Calu3 (cell line): ENCODE results near the gene RNF7. TPM values are rescaled to one million over a fixed set of nuclear protein-coding genes. Genes with fewer than 3 reads are reported as not detected.

Experiments used
- BruUV-seq: library from RNA; stranded (reverse); fragments of 400-500 nt; replicated peaks from 2 replicates; lab custom pipeline; 2021; lab: Mats Ljungman, UMichigan
- CTCF ChIA-PET: fragments of 300-600 bp; sonication (Branson Sonifier 250); formaldehyde crosslinking; loops from one replicate; lab custom pipeline; 2022; ENCODE audit warnings: antibody characterized with exemption; lab: Charles Lee
- DNase-seq: peaks from one replicate; pipeline ENCODE4 v3.0.0; 2022
- H3K27ac Mint-ChIP-seq: one replicate; pipeline ENCODE4 v1.8.0; 2022; ENCODE audit warnings: mixed read lengths; ENCODE audit not compliant: unreplicated experiment
- H3K27me3 Mint-ChIP-seq: one replicate; pipeline ENCODE4 v1.8.0; 2022; ENCODE audit warnings: mixed read lengths; ENCODE audit not compliant: unreplicated experiment
- H3K36me3 Mint-ChIP-seq: one replicate; pipeline ENCODE4 v1.8.0; 2022; ENCODE audit warnings: mild to moderate bottlenecking, moderate library complexity, mixed read lengths; ENCODE audit not compliant: insufficient read depth, unreplicated experiment
- H3K4me1 Mint-ChIP-seq: one replicate; pipeline ENCODE4 v1.8.0; 2022; ENCODE audit warnings: mild to moderate bottlenecking, low read depth, mixed read lengths; ENCODE audit not compliant: unreplicated experiment
- H3K4me3 Mint-ChIP-seq: one replicate; pipeline ENCODE4 v1.8.0; 2022; ENCODE audit warnings: mild to moderate bottlenecking, low read depth, moderate library complexity, mixed read lengths; ENCODE audit not compliant: unreplicated experiment
- H3K9me3 Mint-ChIP-seq: one replicate; pipeline ENCODE4 v1.8.0; 2022; ENCODE audit warnings: low read depth, mixed read lengths; ENCODE audit not compliant: unreplicated experiment
- CTCF ChIP-seq: fragments of 200-600 bp; IDR thresholded peaks from one replicate; pipeline ENCODE4 v1.8.0; 2022; ENCODE audit warnings: antibody characterized with exemption; ENCODE audit not compliant: unreplicated experiment
- intact Hi-C: fragments of 100-400 bp; cut with micrococcal nuclease; formaldehyde crosslinking; loops from one replicate; pipeline ENCODE4 v1.10.0; 2022; ENCODE audit not compliant: unreplicated experiment
- total RNA-seq: library from RNA; stranded (reverse); gene quantifications from 2 replicates; pipeline ENCODE4 v1.2.3, GENCODE V29; 2022

The RNF7 gene
- total RNA-seq, 1 experiment from 2014 or later = 108 TPM

GRCh38 chr3:141738891-141739363 is 829 bp downstream of the RNF7 start:
- Mint-ChIP-seq H3K9me3 (no peaks in the 10 kb centered on the region), H3K4me1 (peaks cover 30% of the 10 kb centered on the region), H3K36me3 (peaks cover 32% of the 10 kb centered on the region), H3K27me3 (no peaks in the 10 kb centered on the region), H3K27ac (peak overlapping the region; percentile 93), H3K4me3 (peak overlapping the region; percentile 95)
- no peak for DNase-seq
- CTCF ChIA-PET = interaction anchor here (0.8 to 2.2 kb wide), 7 partner anchors 12 to 279 kb away, joined by 3 to 12 read pairs (median 3); no protein-coding TSS in a partner anchor
- TSS peak; percentile 86 for BruUV-seq
- no peak for TF ChIP-seq CTCF
- intact Hi-C loops = loop anchor here (1.0 to 5.0 kb wide), 6 partner anchors 92 to 278 kb away; no protein-coding TSS in a partner anchor

GRCh38 chr3:141739731-141740130 is 1.6 kb downstream of the RNF7 start:
- Mint-ChIP-seq H3K4me1 (peaks cover 30% of the 10 kb centered on the region), H3K4me3 (peak overlapping the region; percentile 95), H3K27ac (peak overlapping the region; percentile 93), H3K27me3 (no peaks in the 10 kb centered on the region), H3K9me3 (no peaks in the 10 kb centered on the region), H3K36me3 (peaks cover 40% of the 10 kb centered on the region)
- no TSS peak for BruUV-seq
- intact Hi-C loops = loop anchor here (1.0 to 10.0 kb wide), 5 partner anchors 92 to 535 kb away; no protein-coding TSS in a partner anchor
- DNase-seq = no peak
- CTCF ChIA-PET = interaction anchor here (0.6 kb wide), 2 partner anchors 38 to 370 kb away, joined by 3 to 5 read pairs; no protein-coding TSS in a partner anchor
- TF ChIP-seq CTCF = no peak

GRCh38 chr3:141740349-141740748 is 2.3 kb downstream of the RNF7 start:
- no peak for DNase-seq
- CTCF ChIA-PET = interaction anchor here (0.6 to 0.7 kb wide), 3 partner anchors 38 to 370 kb away, joined by 3 to 5 read pairs (median 3); no protein-coding TSS in a partner anchor
- Mint-ChIP-seq H3K4me1 (peaks cover 30% of the 10 kb centered on the region), H3K27me3 (no peaks in the 10 kb centered on the region), H3K4me3 (peak overlapping the region; percentile 95), H3K36me3 (peaks cover 45% of the 10 kb centered on the region), H3K9me3 (no peaks in the 10 kb centered on the region), H3K27ac (no peak overlapping the region)
- no TSS peak for BruUV-seq
- intact Hi-C loops = loop anchor here (10.0 kb wide), 1 partner anchor 534 kb away; no protein-coding TSS in a partner anchor
- TF ChIP-seq CTCF = no peak

DNA sequence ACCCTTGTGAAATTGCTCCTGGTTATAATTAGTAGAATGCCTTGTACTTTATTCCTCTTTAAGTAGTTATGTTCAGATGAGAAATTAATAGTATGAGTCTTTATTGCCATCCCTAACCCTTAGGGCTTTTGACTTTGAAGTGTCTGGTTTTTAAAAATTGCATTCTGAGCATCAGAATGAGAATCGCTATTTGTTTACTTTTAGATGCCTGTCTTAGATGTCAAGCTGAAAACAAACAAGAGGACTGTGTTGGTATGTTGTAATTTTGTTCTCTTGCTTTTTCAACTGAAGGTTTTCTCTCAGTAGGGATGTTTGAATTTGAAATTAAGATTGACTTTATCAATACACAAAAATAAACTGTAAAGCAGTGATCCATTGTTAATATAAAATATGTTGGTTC is 5.2 kb downstream of the RNF7 start:
- peaks cover 52% of the 10 kb centered on the region for H3K36me3 Mint-ChIP-seq
- H3K9me3 Mint-ChIP-seq = no peaks in the 10 kb centered on the region
- CTCF ChIA-PET = interaction anchor here (0.5 kb wide), 1 partner anchor 735 kb away, joined by 5 read pairs; no protein-coding TSS in a partner anchor
- H3K27ac Mint-ChIP-seq = no peak overlapping the region
- intact Hi-C loops = loop anchor here (10.0 kb wide), 1 partner anchor 531 kb away; no protein-coding TSS in a partner anchor
- no peak overlapping the region for H3K4me3 Mint-ChIP-seq
- no peak for DNase-seq
- H3K4me1 Mint-ChIP-seq = peaks cover 30% of the 10 kb centered on the region
- no peaks in the 10 kb centered on the region for H3K27me3 Mint-ChIP-seq
- no peak for TF ChIP-seq CTCF
- BruUV-seq = no TSS peak
